Natural killer cell (primary cell): Measurements from ENCODE around the gene GYPC. TPM values are rescaled to one million over a fixed set of nuclear protein-coding genes. Genes with fewer than 3 reads are reported as not detected.

Source experiments
- ATAC-seq, 3 donors: fragments of 150-1000 bp in 2 of 3; fragments of 200-7000 bp in 1 of 3; cut with Tn5 transposase; 1 replicate in 1 of 3; 2 replicates in 2 of 3; pipeline ENCODE4 v1.10.0; 2021; ENCODE audit warnings: mild to moderate bottlenecking in 2 of 3, moderate library complexity in 2 of 3
- DNase-seq, 2 donors: peaks; one replicate each; pipeline versions ENCODE4 v3.0.0 to v3.0.0-alpha.2; 2013 to 2021; ENCODE audit warnings: mixed read lengths in 1 of 2
- H3K27ac ChIP-seq: one replicate; pipeline ENCODE4 v1.5.1; 2013; ENCODE audit warnings: mild to moderate bottlenecking, low read length
- H3K27me3 ChIP-seq: one replicate; pipeline ENCODE4 v1.6.1; 2013; ENCODE audit warnings: low read length; ENCODE audit not compliant: control insufficient read depth, insufficient read depth
- H3K36me3 ChIP-seq: one replicate; pipeline ENCODE4 v1.6.1; 2013; ENCODE audit warnings: low read length; ENCODE audit not compliant: control insufficient read depth, insufficient read depth
- H3K4me1 ChIP-seq: one replicate; pipeline ENCODE4 v1.6.1; 2013; ENCODE audit warnings: low read length; ENCODE audit not compliant: control insufficient read depth, insufficient read depth
- H3K4me3 ChIP-seq: one replicate; pipeline ENCODE4 v1.5.1; 2013; ENCODE audit warnings: low read length
- H3K9me3 ChIP-seq: one replicate; pipeline ENCODE4 v1.6.1; 2013; ENCODE audit warnings: low read length; ENCODE audit not compliant: control insufficient read depth, insufficient read depth
- H3K27ac Mint-ChIP-seq, 2 donors: one replicate each; pipeline ENCODE4 v1.8.0; 2022; ENCODE audit warnings: mild to moderate bottlenecking in 2 of 2, mixed read lengths in 2 of 2, moderate library complexity in 1 of 2
- H3K27me3 Mint-ChIP-seq, 2 donors: one replicate each; pipeline ENCODE4 v1.8.0; 2022; ENCODE audit warnings: low read depth in 2 of 2, mixed read lengths in 2 of 2
- H3K36me3 Mint-ChIP-seq: one replicate; pipeline ENCODE4 v1.8.0; 2022; ENCODE audit warnings: mixed read lengths
- H3K4me1 Mint-ChIP-seq, 2 donors: one replicate each; pipeline ENCODE4 v1.8.0; 2022; ENCODE audit warnings: mixed read lengths in 2 of 2
- H3K4me3 Mint-ChIP-seq: one replicate; pipeline ENCODE4 v1.8.0; 2022; ENCODE audit warnings: mild to moderate bottlenecking, moderate library complexity, mixed read lengths
- H3K9me3 Mint-ChIP-seq, 2 donors: one replicate each; pipeline ENCODE4 v1.8.0; 2022; ENCODE audit warnings: mixed read lengths in 2 of 2
- CTCF ChIP-seq: fragments of 200-600 bp; IDR thresholded peaks from one replicate; pipeline ENCODE4 v1.8.0; 2022; ENCODE audit warnings: antibody characterized with exemption
- WGBS: methylation state at CpG from one replicate; pipeline ENCODE4 v1.1.7; 2013; ENCODE audit warnings: missing lambda C conversion rate; ENCODE audit not compliant: insufficient coverage; 5-methylcytosine and 5-hydroxymethylcytosine counted together
- intact Hi-C: fragments of 100-400 bp; cut with micrococcal nuclease; formaldehyde crosslinking; loops from one replicate; pipeline ENCODE4 v1.14.2; 2022
- total RNA-seq, 4 donors: library from RNA; stranded (reverse); fragments of 120-200 nt in 1 of 4; gene quantifications; one replicate each; pipeline versions ENCODE4 v1.2.3 to v1.2.4, GENCODE V29; 2013 to 2022

GYPC gene
- total RNA-seq, 3 donors from 2014 or later (not counting 1 experiment from before 2014, with no cell fraction given), result 74.2 to 92.3 (median 78.7) TPM

- Mint-ChIP-seq H3K4me1 (peaks cover 0 to 5% of the 10 kb centered on the region in 2 donors), H3K27ac (no peak overlapping the region), H3K4me3 (no peak overlapping the region), H3K27me3 (peaks cover 24 to 67% of the 10 kb centered on the region in 2 donors), H3K9me3 (peaks cover 6 to 8% of the 10 kb centered on the region in 2 donors), H3K36me3 (peaks cover 27% of the 10 kb centered on the region)
- Histone ChIP-seq H3K36me3 (no peaks in the 10 kb centered on the region), H3K27me3 (peaks cover 6% of the 10 kb centered on the region), H3K4me3 (no peak overlapping the region), H3K9me3 (no peaks in the 10 kb centered on the region), H3K4me1 (no peaks in the 10 kb centered on the region), H3K27ac (no peak overlapping the region)
- TF ChIP-seq CTCF, result no peak
- ATAC-seq (peak in 1 of 3 donors; percentile 52), DNase-seq (no peak)
- intact Hi-C loops, result no loop called here
- 85% methylated on average over 4 of the region's 4 CpGs for WGBS
Measured at GRCh38 chr2:126729896-126730295, 73.9 kb downstream of the GYPC start.

- Histone ChIP-seq H3K36me3 (no peaks in the 10 kb centered on the region), H3K9me3 (no peaks in the 10 kb centered on the region), H3K4me3 (no peak overlapping the region), H3K27ac (no peak overlapping the region), H3K4me1 (peaks cover under 1% of the 10 kb centered on the region), H3K27me3 (peaks cover 6% of the 10 kb centered on the region)
- Mint-ChIP-seq H3K4me3 (no peak overlapping the region), H3K4me1 (peaks cover 2 to 6% of the 10 kb centered on the region in 2 donors), H3K36me3 (peaks cover 20% of the 10 kb centered on the region), H3K9me3 (peaks cover 3% of the 10 kb centered on the region in 2 donors), H3K27me3 (peaks cover 21 to 67% of the 10 kb centered on the region in 2 donors), H3K27ac (no peak overlapping the region)
- ATAC-seq, result no peak
- 79% methylated on average over 5 of the region's 5 CpGs for WGBS
- no peak for TF ChIP-seq CTCF
- DNase-seq, result no peak
- intact Hi-C loops, result no loop called here
Measured at GRCh38 chr2:126730655-126731054, 74.7 kb downstream of the GYPC start.

- Mint-ChIP-seq H3K27ac (no peak overlapping the region), H3K4me3 (no peak overlapping the region), H3K4me1 (peaks cover 9 to 13% of the 10 kb centered on the region in 2 donors), H3K27me3 (peaks cover 23 to 68% of the 10 kb centered on the region in 2 donors), H3K36me3 (peaks cover 14% of the 10 kb centered on the region), H3K9me3 (peaks cover 0 to 3% of the 10 kb centered on the region in 2 donors)
- intact Hi-C loops, result no loop called here
- TF ChIP-seq CTCF, result no peak
- H3K4me3 ChIP-seq, result no peak overlapping the region
- H3K27ac ChIP-seq, result no peak overlapping the region
- ATAC-seq, result no peak
- DNase-seq, result no peak
- peaks cover 7% of the 10 kb centered on the region for H3K4me1 ChIP-seq
- WGBS, result 92% methylated on average over 5 of the region's 5 CpGs
- no peaks in the 10 kb centered on the region for H3K36me3 ChIP-seq
- no peaks in the 10 kb centered on the region for H3K9me3 ChIP-seq
- peaks cover 6% of the 10 kb centered on the region for H3K27me3 ChIP-seq
Measured at GRCh38 chr2:126731353-126731752, 75.4 kb downstream of the GYPC start.

- H3K27ac Mint-ChIP-seq, result no peak overlapping the region
Measured at GRCh38 chr2:126732682-126733245, 76.8 kb downstream of the GYPC start.

More at GRCh38 chr2:126732682-126733245, 76.8 kb downstream of the GYPC start:
- ATAC-seq (no peak), DNase-seq (no peak)
- Histone ChIP-seq H3K4me3 (no peak overlapping the region), H3K9me3 (no peaks in the 10 kb centered on the region), H3K27ac (no peak overlapping the region), H3K4me1 (peaks cover 12% of the 10 kb centered on the region), H3K36me3 (no peaks in the 10 kb centered on the region), H3K27me3 (peaks cover 6% of the 10 kb centered on the region)
- Mint-ChIP-seq H3K9me3 (no peaks in the 10 kb centered on the region), H3K4me3 (no peak overlapping the region), H3K27me3 (peaks cover 28 to 68% of the 10 kb centered on the region in 2 donors), H3K36me3 (no peaks in the 10 kb centered on the region), H3K4me1 (peaks cover 15 to 18% of the 10 kb centered on the region in 2 donors)
- no peak for TF ChIP-seq CTCF
- WGBS, result 80% methylated on average over 6 of the region's 7 CpGs
- intact Hi-C loops, result no loop called here
